Neural cell (in vitro differentiated cells): Measurements from ENCODE around the gene SMAD1.

Experiments used
- CTCF ChIP-seq: fragments of 450-650 bp; IDR thresholded peaks from 2 replicates; pipeline ENCODE4 v1.5.1; 2014; ENCODE audit warnings: antibody characterized with exemption, mild to moderate bottlenecking, moderate library complexity; ENCODE audit not compliant: poor library complexity, severe bottlenecking
- EP300 ChIP-seq: fragments of 450-650 bp; conservative IDR thresholded peaks from 2 replicates; pipeline ENCODE4 v1.6.1; 2014; ENCODE audit warnings: antibody characterized with exemption, mild to moderate bottlenecking, moderate library complexity; ENCODE audit not compliant: poor library complexity, severe bottlenecking
- MXI1 ChIP-seq: fragments of 450-650 bp; conservative IDR thresholded peaks from 2 replicates; pipeline ENCODE4 v1.6.1; 2014; ENCODE audit warnings: antibody characterized with exemption, mild to moderate bottlenecking; ENCODE audit not compliant: poor library complexity, severe bottlenecking
- RAD21 ChIP-seq: fragments of 450-650 bp; conservative IDR thresholded peaks from 2 replicates; pipeline ENCODE4 v1.6.1; 2014; ENCODE audit warnings: antibody characterized with exemption, mild to moderate bottlenecking, moderate library complexity
- SMC3 ChIP-seq: fragments of 450-650 bp; conservative IDR thresholded peaks from 2 replicates; pipeline ENCODE4 v1.6.1; 2014; ENCODE audit warnings: antibody characterized with exemption, mild to moderate bottlenecking, moderate library complexity; ENCODE audit not compliant: poor library complexity
- TAF1 ChIP-seq: IDR thresholded peaks from 2 replicates; pipeline ENCODE4 v1.6.1; 2012; ENCODE audit warnings: low read depth

GRCh38 chr4:145489556-145489955 lies 7.9 kb downstream of the SMAD1 start:
- no peak for TF ChIP-seq CTCF
- TF ChIP-seq SMC3, result no peak
- TF ChIP-seq EP300, result no peak
- no peak for TF ChIP-seq TAF1
- no peak for TF ChIP-seq RAD21
- TF ChIP-seq MXI1, result no peak
